ENCODE measurements around the gene HAPLN2. TPM values are rescaled to one million over a fixed set of nuclear protein-coding genes. Genes with fewer than 3 reads are reported as not detected.

The HAPLN2 gene
- total and polyA plus RNA-seq, 2 of the 4 experiments (the other 2 are of a cell fraction) = not detected

Other genes with a start within 250 kb of the HAPLN2 start
- 2.9 and 3.6 TPM in 2 replicates for gene MEF2D, start 118.6 kb upstream of the HAPLN2 start, total RNA-seq (2012; rRNA removed)
- gene MEF2D, start 118.6 kb upstream of the HAPLN2 start, polyA plus RNA-seq (2012; rRNA removed) = 20.0 and 25.0 TPM in 2 replicates
- 13.6 TPM in 2 replicates for gene IQGAP3, start 46.9 kb upstream of the HAPLN2 start, total RNA-seq (2012; rRNA removed)
- 12.5 and 14.9 TPM in 2 replicates for gene IQGAP3, start 46.9 kb upstream of the HAPLN2 start, polyA plus RNA-seq (2012; rRNA removed)
- gene TTC24, start 39.7 kb upstream of the HAPLN2 start, total RNA-seq (2012; rRNA removed) = not detected in 2 replicates
- not detected in 2 replicates for gene TTC24, start 39.7 kb upstream of the HAPLN2 start, polyA plus RNA-seq (2012; rRNA removed)
- 70.3 and 74.2 TPM in 2 replicates for gene NAXE, start 27.6 kb upstream of the HAPLN2 start, total RNA-seq (2012; rRNA removed)
- 60.6 and 61.0 TPM in 2 replicates for gene NAXE, start 27.6 kb upstream of the HAPLN2 start, polyA plus RNA-seq (2012; rRNA removed)
- 30.8 and 41.8 TPM in 2 replicates for gene GPATCH4, start 17.9 kb upstream of the HAPLN2 start, total RNA-seq (2012; rRNA removed)
- 26.6 and 32.6 TPM in 2 replicates for gene GPATCH4, start 17.9 kb upstream of the HAPLN2 start, polyA plus RNA-seq (2012; rRNA removed)
- gene BCAN, start 22.7 kb downstream of the HAPLN2 start, total RNA-seq (2012; rRNA removed) = not detected in 2 replicates
- 0.07 TPM in 1 of 2 replicates, not detected in the other for gene BCAN, start 22.7 kb downstream of the HAPLN2 start, polyA plus RNA-seq (2012; rRNA removed)
- 40.1 and 46.1 TPM in 2 replicates for gene NES, start 58.0 kb downstream of the HAPLN2 start, total RNA-seq (2012; rRNA removed)
- 25.3 and 26.7 TPM in 2 replicates for gene NES, start 58.0 kb downstream of the HAPLN2 start, polyA plus RNA-seq (2012; rRNA removed)
- gene CRABP2, start 86.2 kb downstream of the HAPLN2 start, total RNA-seq (2012; rRNA removed) = 6.1 and 6.3 TPM in 2 replicates
- 12.2 and 15.7 TPM in 2 replicates for gene CRABP2, start 86.2 kb downstream of the HAPLN2 start, polyA plus RNA-seq (2012; rRNA removed)
- gene METTL25B, start 109.1 kb downstream of the HAPLN2 start, total RNA-seq (2012; rRNA removed) = 2.3 and 3.1 TPM in 2 replicates
- gene METTL25B, start 109.1 kb downstream of the HAPLN2 start, polyA plus RNA-seq (2012; rRNA removed) = 9.6 and 10.1 TPM in 2 replicates
- 13.6 and 17.0 TPM in 2 replicates for gene ISG20L2, start 109.4 kb downstream of the HAPLN2 start, total RNA-seq (2012; rRNA removed)
- 27.2 and 27.3 TPM in 2 replicates for gene ISG20L2, start 109.4 kb downstream of the HAPLN2 start, polyA plus RNA-seq (2012; rRNA removed)
- 65.3 and 68.8 TPM in 2 replicates for gene MRPL24, start 121.7 kb downstream of the HAPLN2 start, total RNA-seq (2012; rRNA removed)
- 94.9 and 99.5 TPM in 2 replicates for gene MRPL24, start 121.7 kb downstream of the HAPLN2 start, polyA plus RNA-seq (2012; rRNA removed)
- gene HDGF, start 132.3 kb downstream of the HAPLN2 start, total RNA-seq (2012; rRNA removed) = 94.6 and 145 TPM in 2 replicates
- gene HDGF, start 132.3 kb downstream of the HAPLN2 start, polyA plus RNA-seq (2012; rRNA removed) = 102 and 123 TPM in 2 replicates
- gene PRCC, start 148.1 kb downstream of the HAPLN2 start, total RNA-seq (2012; rRNA removed) = 10.6 and 14.7 TPM in 2 replicates
- 52.4 and 59.6 TPM in 2 replicates for gene PRCC, start 148.1 kb downstream of the HAPLN2 start, polyA plus RNA-seq (2012; rRNA removed)
- 0.28 TPM in 1 of 2 replicates, not detected in the other for gene SH2D2A, start 197.4 kb downstream of the HAPLN2 start, total RNA-seq (2012; rRNA removed)
- gene SH2D2A, start 197.4 kb downstream of the HAPLN2 start, polyA plus RNA-seq (2012; rRNA removed) = 0.23 TPM in 1 of 2 replicates, not detected in the other
- gene INSRR, start 239.7 kb downstream of the HAPLN2 start, total RNA-seq (2012; rRNA removed) = not detected in 2 replicates
- gene INSRR, start 239.7 kb downstream of the HAPLN2 start, polyA plus RNA-seq (2012; rRNA removed) = not detected in 2 replicates
- not detected in 2 replicates for gene NTRK1, start 241.4 kb downstream of the HAPLN2 start, total RNA-seq (2012; rRNA removed)
- gene NTRK1, start 241.4 kb downstream of the HAPLN2 start, polyA plus RNA-seq (2012; rRNA removed) = 0.03 TPM in 1 of 2 replicates, not detected in the other

All from IMR-90 (cell line).